Natural killer cell (primary cell): ENCODE results near the gene MTUS2. TPM values are rescaled to one million over a fixed set of nuclear protein-coding genes. Genes with fewer than 3 reads are reported as not detected.
"Not testable (repeated sequence)": the region's sequence is repeated elsewhere in the genome, so short reads cannot be mapped to it uniquely, and the experiment has no call there.

ENCODE experiments used
- ATAC-seq, 3 donors: fragments of 150-1000 bp in 2 of 3; fragments of 200-7000 bp in 1 of 3; cut with Tn5 transposase; 1 replicate in 1 of 3; 2 replicates in 2 of 3; pipeline ENCODE4 v1.10.0; 2021; ENCODE audit warnings: mild to moderate bottlenecking in 2 of 3, moderate library complexity in 2 of 3
- DNase-seq, 2 donors: peaks; one replicate each; pipeline versions ENCODE4 v3.0.0 to v3.0.0-alpha.2; 2013 to 2021; ENCODE audit warnings: mixed read lengths in 1 of 2
- H3K27ac ChIP-seq: one replicate; pipeline ENCODE4 v1.5.1; 2013; ENCODE audit warnings: mild to moderate bottlenecking, low read length
- H3K27me3 ChIP-seq: one replicate; pipeline ENCODE4 v1.6.1; 2013; ENCODE audit warnings: low read length; ENCODE audit not compliant: control insufficient read depth, insufficient read depth
- H3K36me3 ChIP-seq: one replicate; pipeline ENCODE4 v1.6.1; 2013; ENCODE audit warnings: low read length; ENCODE audit not compliant: control insufficient read depth, insufficient read depth
- H3K4me1 ChIP-seq: one replicate; pipeline ENCODE4 v1.6.1; 2013; ENCODE audit warnings: low read length; ENCODE audit not compliant: control insufficient read depth, insufficient read depth
- H3K4me3 ChIP-seq: one replicate; pipeline ENCODE4 v1.5.1; 2013; ENCODE audit warnings: low read length
- H3K9me3 ChIP-seq: one replicate; pipeline ENCODE4 v1.6.1; 2013; ENCODE audit warnings: low read length; ENCODE audit not compliant: control insufficient read depth, insufficient read depth
- H3K27ac Mint-ChIP-seq, 2 donors: one replicate each; pipeline ENCODE4 v1.8.0; 2022; ENCODE audit warnings: mild to moderate bottlenecking in 2 of 2, mixed read lengths in 2 of 2, moderate library complexity in 1 of 2
- H3K27me3 Mint-ChIP-seq, 2 donors: one replicate each; pipeline ENCODE4 v1.8.0; 2022; ENCODE audit warnings: low read depth in 2 of 2, mixed read lengths in 2 of 2
- H3K36me3 Mint-ChIP-seq: one replicate; pipeline ENCODE4 v1.8.0; 2022; ENCODE audit warnings: mixed read lengths
- H3K4me1 Mint-ChIP-seq, 2 donors: one replicate each; pipeline ENCODE4 v1.8.0; 2022; ENCODE audit warnings: mixed read lengths in 2 of 2
- H3K4me3 Mint-ChIP-seq: one replicate; pipeline ENCODE4 v1.8.0; 2022; ENCODE audit warnings: mild to moderate bottlenecking, moderate library complexity, mixed read lengths
- H3K9me3 Mint-ChIP-seq, 2 donors: one replicate each; pipeline ENCODE4 v1.8.0; 2022; ENCODE audit warnings: mixed read lengths in 2 of 2
- WGBS: methylation state at CpG from one replicate; pipeline ENCODE4 v1.1.7; 2013; ENCODE audit warnings: missing lambda C conversion rate; ENCODE audit not compliant: insufficient coverage; 5-methylcytosine and 5-hydroxymethylcytosine counted together
- intact Hi-C: fragments of 100-400 bp; cut with micrococcal nuclease; formaldehyde crosslinking; loops from one replicate; pipeline ENCODE4 v1.14.2; 2022
- total RNA-seq, 4 donors: library from RNA; stranded (reverse); fragments of 120-200 nt in 1 of 4; gene quantifications; one replicate each; pipeline versions ENCODE4 v1.2.3 to v1.2.4, GENCODE V29; 2013 to 2022
- TF ChIP-seq, protein P1 (sequence below): fragments of 200-600 bp; IDR thresholded peaks from one replicate; pipeline ENCODE4 v1.8.0; 2022; ENCODE audit warnings: antibody characterized with exemption

MTUS2 gene
- total RNA-seq, 3 donors from 2014 or later (not counting 1 experiment from before 2014, with no cell fraction given), result not detected

DNA sequence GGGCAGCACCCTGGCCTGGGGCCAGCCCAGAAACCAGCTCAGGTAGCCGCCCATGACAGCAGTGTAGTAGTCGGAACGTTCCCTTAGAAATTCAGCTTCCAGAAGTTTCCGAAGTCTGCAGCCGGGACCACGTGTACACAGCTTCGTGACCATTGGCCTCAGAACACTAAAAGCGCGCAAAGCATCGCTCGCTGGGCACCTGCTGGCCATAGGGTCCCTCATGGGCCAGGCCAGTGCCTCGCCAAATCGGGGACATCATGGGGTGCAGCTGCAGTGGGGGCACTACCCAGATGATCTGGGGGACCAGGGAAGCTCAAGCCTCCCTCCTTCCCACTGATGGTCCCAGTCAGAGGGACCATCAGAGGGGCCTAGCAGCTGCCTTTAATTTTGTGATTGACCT is 384.5 kb downstream of the MTUS2 start:
- Histone ChIP-seq H3K4me1 (no peaks in the 10 kb centered on the region), H3K27me3 (no peaks in the 10 kb centered on the region), H3K4me3 (no peak overlapping the region), H3K9me3 (peaks cover 2% of the 10 kb centered on the region), H3K27ac (no peak overlapping the region), H3K36me3 (no peaks in the 10 kb centered on the region)
- Mint-ChIP-seq H3K9me3 (peaks cover 11 to 20% of the 10 kb centered on the region in 2 donors), H3K4me3 (no peak overlapping the region), H3K27ac (no peak overlapping the region), H3K27me3 (no peaks in the 10 kb centered on the region), H3K4me1 (no peaks in the 10 kb centered on the region), H3K36me3 (no peaks in the 10 kb centered on the region)
- TF ChIP-seq, protein P1, sequence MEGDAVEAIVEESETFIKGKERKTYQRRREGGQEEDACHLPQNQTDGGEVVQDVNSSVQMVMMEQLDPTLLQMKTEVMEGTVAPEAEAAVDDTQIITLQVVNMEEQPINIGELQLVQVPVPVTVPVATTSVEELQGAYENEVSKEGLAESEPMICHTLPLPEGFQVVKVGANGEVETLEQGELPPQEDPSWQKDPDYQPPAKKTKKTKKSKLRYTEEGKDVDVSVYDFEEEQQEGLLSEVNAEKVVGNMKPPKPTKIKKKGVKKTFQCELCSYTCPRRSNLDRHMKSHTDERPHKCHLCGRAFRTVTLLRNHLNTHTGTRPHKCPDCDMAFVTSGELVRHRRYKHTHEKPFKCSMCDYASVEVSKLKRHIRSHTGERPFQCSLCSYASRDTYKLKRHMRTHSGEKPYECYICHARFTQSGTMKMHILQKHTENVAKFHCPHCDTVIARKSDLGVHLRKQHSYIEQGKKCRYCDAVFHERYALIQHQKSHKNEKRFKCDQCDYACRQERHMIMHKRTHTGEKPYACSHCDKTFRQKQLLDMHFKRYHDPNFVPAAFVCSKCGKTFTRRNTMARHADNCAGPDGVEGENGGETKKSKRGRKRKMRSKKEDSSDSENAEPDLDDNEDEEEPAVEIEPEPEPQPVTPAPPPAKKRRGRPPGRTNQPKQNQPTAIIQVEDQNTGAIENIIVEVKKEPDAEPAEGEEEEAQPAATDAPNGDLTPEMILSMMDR, result no peak
- DNase-seq (no peak), ATAC-seq (no peak)
- intact Hi-C loops, result no loop called here
- 96% methylated on average over 13 of the region's 13 CpGs for WGBS

DNA sequence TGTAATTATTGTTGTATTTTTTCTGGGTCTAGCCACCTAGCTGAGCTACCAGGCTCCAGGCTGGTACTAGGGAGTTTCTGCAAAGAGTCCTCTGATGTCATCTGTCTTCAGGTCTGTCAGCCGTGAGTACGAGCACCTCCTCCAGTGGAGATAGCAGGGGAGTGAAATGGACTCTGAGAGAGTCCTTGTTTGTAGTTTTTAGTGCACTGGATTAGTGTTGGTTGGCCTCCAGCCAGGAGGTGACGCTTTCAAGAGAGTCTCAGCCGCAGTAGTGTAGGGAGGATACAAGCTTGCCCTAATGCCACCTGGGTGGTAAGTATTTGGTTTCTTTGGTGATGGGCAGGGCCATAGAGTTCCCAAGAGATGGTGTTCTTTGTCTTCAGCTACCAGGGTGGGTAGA is 390.5 kb downstream of the MTUS2 start:
- Mint-ChIP-seq H3K36me3 (no peaks in the 10 kb centered on the region), H3K4me3 (no peak overlapping the region), H3K27ac (no peak overlapping the region), H3K27me3 (no peaks in the 10 kb centered on the region), H3K9me3 (peaks cover 8 to 18% of the 10 kb centered on the region in 2 donors), H3K4me1 (no peaks in the 10 kb centered on the region)
- ATAC-seq (no peak), DNase-seq (no peak)
- peaks cover 5% of the 10 kb centered on the region for H3K9me3 ChIP-seq
- H3K4me1 ChIP-seq, result no peaks in the 10 kb centered on the region
- H3K27ac ChIP-seq, result no peak overlapping the region
- no peaks in the 10 kb centered on the region for H3K27me3 ChIP-seq
- H3K4me3 ChIP-seq, result no peak overlapping the region
- 92% methylated on average over 4 of the region's 4 CpGs for WGBS
- no peaks in the 10 kb centered on the region for H3K36me3 ChIP-seq
- TF ChIP-seq, protein P1, result no peak
- intact Hi-C loops, result no loop called here

DNA sequence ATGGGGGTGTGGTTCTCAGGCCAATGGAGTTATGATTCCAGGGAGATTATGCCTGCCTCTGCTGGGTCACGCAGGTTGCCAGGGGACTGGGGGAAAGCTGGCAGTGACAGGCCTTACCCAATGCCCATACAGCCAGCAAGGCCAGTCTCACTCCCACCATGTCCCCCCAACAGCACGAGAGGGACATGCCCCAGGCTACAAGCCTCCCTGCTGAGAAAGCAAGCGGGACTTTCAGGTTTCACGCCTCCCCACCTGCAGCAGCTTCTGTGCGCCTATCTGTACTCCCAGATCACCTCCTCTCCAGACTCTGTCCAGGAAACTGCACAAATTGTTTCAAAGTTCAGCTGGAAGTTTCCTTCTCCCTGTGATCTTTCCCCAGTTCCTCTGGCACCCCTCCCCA is 391.0 kb downstream of the MTUS2 start:
- ATAC-seq, H3K27me3 Mint-ChIP-seq, H3K4me3 ChIP-seq, H3K27ac ChIP-seq, H3K9me3 ChIP-seq, H3K4me3 Mint-ChIP-seq, intact Hi-C loops, H3K36me3 Mint-ChIP-seq, H3K27ac Mint-ChIP-seq, H3K4me1 Mint-ChIP-seq, H3K36me3 ChIP-seq, DNase-seq, H3K4me1 ChIP-seq, H3K27me3 ChIP-seq: not testable (repeated sequence)
- 87% methylated on average over 5 of the region's 5 CpGs for WGBS
- H3K9me3 Mint-ChIP-seq, result peaks cover 8 to 18% of the 10 kb centered on the region in 2 donors

DNA sequence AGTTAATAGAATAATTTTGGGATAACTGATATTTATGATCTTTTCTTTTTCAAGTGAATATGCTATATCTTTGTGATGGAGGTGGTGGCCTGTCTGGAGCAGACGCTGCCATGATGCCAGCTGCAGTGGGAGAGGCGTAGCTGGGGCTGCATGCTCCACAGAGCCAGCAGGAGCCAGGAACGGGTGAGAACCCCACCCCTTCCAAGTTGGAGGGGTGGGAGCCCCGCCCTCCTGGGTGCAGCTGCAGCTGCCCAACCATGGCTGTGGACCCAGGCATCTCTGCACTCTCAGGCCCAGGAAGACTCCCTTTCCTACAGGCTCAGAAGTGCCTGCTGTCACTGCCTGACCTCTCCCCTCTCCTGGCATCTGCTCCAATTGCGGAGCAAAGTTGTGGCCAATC is 402.3 kb downstream of the MTUS2 start:
- no peaks in the 10 kb centered on the region for H3K4me1 Mint-ChIP-seq
- DNase-seq (no peak), ATAC-seq (no peak)
- H3K4me3 ChIP-seq, result no peak overlapping the region
- H3K27ac Mint-ChIP-seq, result no peak overlapping the region
- peaks cover 7% of the 10 kb centered on the region in 2 donors for H3K9me3 Mint-ChIP-seq
- 79% methylated on average over 5 of the region's 5 CpGs for whole genome bisulfite sequencing
- no peak overlapping the region for H3K27ac ChIP-seq
- no peaks in the 10 kb centered on the region for H3K27me3 ChIP-seq
- no peaks in the 10 kb centered on the region for H3K4me1 ChIP-seq
- no peaks in the 10 kb centered on the region for H3K36me3 ChIP-seq
- TF ChIP-seq, protein P1, result no peak
- intact Hi-C loops, result no loop called here
- H3K27me3 Mint-ChIP-seq, result no peaks in the 10 kb centered on the region
- peaks cover 16% of the 10 kb centered on the region for H3K9me3 ChIP-seq
- no peak overlapping the region for H3K4me3 Mint-ChIP-seq
- H3K36me3 Mint-ChIP-seq, result no peaks in the 10 kb centered on the region
